Ovary (tissue), 3 donors: ENCODE results near the gene CLK2.

ENCODE experiments used
- POLR2A ChIP-seq: fragments of 450-650 bp; IDR thresholded peaks from one replicate; pipeline ENCODE4 v1.6.1; 2017; ENCODE audit warnings: antibody characterized with exemption, mild to moderate bottlenecking, moderate library complexity
- TF ChIP-seq, protein P1 (sequence below), 3 donors: fragments of 450-650 bp in 2 of 3; fragments of 200-600 bp in 1 of 3; IDR thresholded peaks; one replicate each; pipeline versions ENCODE4 v1.5.1 to v1.8.0; 2016 to 2022; ENCODE audit warnings: antibody characterized with exemption in 3 of 3, mild to moderate bottlenecking in 1 of 3
- donor health status: DM: no; HTN: no; CAD: no.

DNA sequence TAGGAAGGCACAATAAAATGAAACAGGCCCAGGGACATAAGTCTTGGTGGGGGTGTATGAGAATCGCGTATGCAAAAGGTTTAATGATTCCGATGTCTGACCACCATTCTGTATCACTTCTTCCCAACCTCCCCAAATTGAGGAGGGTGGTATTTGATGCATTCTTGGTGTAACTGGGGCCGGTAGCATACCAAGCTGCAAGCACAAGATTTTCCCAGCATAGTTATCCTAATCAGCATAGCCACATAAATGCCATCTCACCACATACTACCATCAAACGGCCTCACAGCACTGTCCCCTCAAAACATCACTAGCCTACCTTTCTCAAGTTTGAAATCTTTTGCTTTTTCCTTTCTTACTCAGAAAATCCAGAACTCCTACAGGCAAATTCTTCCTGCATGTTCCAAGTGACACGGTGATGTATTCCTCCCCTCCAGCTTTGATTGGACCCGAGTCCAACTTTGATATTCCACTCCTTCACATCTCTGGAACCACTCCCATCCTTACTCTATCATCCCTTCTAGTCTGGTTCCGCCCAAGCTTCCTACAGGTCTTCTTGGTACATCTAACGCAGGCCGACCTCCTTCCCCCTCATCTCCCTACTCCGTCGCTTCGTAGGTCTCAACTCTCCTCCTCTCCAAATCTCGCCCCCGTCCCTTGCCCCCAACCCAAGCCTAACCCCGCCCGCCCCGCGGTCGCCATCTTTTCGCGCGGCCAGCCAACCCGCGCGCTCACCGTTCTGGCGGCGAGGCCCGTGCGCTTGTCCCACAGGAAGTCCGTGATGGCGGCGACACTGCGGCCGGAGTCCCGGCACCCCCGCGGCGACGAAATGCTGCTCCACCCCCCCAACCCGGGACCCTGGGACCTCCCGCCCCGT lies 600 bp downstream of the CLK2 start:
- TF ChIP-seq, protein P1, sequence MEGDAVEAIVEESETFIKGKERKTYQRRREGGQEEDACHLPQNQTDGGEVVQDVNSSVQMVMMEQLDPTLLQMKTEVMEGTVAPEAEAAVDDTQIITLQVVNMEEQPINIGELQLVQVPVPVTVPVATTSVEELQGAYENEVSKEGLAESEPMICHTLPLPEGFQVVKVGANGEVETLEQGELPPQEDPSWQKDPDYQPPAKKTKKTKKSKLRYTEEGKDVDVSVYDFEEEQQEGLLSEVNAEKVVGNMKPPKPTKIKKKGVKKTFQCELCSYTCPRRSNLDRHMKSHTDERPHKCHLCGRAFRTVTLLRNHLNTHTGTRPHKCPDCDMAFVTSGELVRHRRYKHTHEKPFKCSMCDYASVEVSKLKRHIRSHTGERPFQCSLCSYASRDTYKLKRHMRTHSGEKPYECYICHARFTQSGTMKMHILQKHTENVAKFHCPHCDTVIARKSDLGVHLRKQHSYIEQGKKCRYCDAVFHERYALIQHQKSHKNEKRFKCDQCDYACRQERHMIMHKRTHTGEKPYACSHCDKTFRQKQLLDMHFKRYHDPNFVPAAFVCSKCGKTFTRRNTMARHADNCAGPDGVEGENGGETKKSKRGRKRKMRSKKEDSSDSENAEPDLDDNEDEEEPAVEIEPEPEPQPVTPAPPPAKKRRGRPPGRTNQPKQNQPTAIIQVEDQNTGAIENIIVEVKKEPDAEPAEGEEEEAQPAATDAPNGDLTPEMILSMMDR (IDR thresholded peaks at IDR 0.05): no peak
- no peak for TF ChIP-seq POLR2A
